Upper lobe of left lung (tissue), 4 donors: ENCODE data around the gene PRKCE.

Experiments
- POLR2A ChIP-seq, 4 donors: fragments of 450-650 bp; IDR thresholded peaks; one replicate each; pipeline ENCODE4 v1.5.1; 2016 to 2017; ENCODE audit warnings: antibody characterized with exemption in 4 of 4, mild to moderate bottlenecking in 2 of 4
- TF ChIP-seq, protein P1 (sequence below), 6 experiments: fragments of 450-650 bp in 4 of 6; fragments of 200-600 bp in 2 of 6; sonication (generic) in 2 of 6; IDR thresholded peaks; one replicate each; pipeline ENCODE4 v1.5.1; 2016 to 2019; ENCODE audit warnings: antibody characterized with exemption in 6 of 6

GRCh38 chr2:45707006-45707405 is 55.5 kb downstream of the PRKCE start:
- TF ChIP-seq, protein P1, sequence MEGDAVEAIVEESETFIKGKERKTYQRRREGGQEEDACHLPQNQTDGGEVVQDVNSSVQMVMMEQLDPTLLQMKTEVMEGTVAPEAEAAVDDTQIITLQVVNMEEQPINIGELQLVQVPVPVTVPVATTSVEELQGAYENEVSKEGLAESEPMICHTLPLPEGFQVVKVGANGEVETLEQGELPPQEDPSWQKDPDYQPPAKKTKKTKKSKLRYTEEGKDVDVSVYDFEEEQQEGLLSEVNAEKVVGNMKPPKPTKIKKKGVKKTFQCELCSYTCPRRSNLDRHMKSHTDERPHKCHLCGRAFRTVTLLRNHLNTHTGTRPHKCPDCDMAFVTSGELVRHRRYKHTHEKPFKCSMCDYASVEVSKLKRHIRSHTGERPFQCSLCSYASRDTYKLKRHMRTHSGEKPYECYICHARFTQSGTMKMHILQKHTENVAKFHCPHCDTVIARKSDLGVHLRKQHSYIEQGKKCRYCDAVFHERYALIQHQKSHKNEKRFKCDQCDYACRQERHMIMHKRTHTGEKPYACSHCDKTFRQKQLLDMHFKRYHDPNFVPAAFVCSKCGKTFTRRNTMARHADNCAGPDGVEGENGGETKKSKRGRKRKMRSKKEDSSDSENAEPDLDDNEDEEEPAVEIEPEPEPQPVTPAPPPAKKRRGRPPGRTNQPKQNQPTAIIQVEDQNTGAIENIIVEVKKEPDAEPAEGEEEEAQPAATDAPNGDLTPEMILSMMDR (IDR thresholded peaks at IDR 0.05): no peak
- TF ChIP-seq POLR2A (IDR thresholded peaks at IDR 0.05): no peak
